HG02884 (cell line): Measurements from ENCODE around the gene PMCH.
"Not testable (repeated sequence)": the region's sequence is repeated elsewhere in the genome, so short reads cannot be mapped to it uniquely, and the experiment has no call there.

ENCODE experiments used
- ATAC-seq: cut with Tn5 transposase; IDR thresholded peaks from one replicate; pipeline ENCODE4 v1.9.1; 2021; ENCODE audit warnings: mild to moderate bottlenecking, moderate library complexity; ENCODE audit not compliant: unreplicated experiment

The PMCH gene, protein sequence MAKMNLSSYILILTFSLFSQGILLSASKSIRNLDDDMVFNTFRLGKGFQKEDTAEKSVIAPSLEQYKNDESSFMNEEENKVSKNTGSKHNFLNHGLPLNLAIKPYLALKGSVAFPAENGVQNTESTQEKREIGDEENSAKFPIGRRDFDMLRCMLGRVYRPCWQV

DNA sequence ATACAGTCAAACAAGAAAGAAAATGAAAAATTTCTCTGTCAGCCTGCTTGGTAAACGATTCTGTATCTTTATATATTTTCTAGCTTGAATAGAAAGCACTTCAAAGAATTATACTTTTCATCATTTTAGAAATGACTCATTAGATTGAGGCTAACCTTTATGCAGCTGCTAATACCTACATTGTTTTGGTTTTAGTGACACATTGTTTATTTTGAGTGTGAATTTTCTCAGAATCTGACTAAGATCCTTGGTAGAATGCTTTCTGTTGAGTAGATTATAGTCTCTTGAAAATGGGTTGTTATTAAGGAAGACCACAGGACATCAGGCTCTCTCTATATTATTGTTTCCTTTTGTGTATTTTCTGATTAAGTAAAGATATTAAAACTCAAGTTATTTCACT lies at the start of gene PMCH:
Gene PMCH (minus strand): TSS at position 45 of the 400 bp plus-strand sequence. CDS start 63 bp downstream, outside the sequence.
- peak; percentile 90 for ATAC-seq

DNA sequence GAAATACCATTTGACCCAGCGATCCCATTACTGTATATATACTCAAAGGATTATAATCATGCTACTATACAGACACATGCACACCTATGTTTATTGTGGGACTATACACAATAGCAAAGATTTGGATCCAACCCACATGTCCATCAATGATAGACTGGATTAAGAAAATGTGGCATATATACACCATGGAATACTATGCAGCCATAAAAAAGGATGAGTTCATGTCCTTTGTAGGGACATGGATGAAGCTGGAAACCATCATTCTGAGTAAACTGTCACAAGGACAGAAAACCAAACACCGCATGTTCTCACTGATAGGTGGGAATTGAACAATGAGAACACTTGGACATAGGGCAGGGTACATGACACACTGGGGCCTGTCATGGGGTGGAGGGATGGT lies 43.2 kb upstream of the PMCH start:
- not testable (repeated sequence) for ATAC-seq

DNA sequence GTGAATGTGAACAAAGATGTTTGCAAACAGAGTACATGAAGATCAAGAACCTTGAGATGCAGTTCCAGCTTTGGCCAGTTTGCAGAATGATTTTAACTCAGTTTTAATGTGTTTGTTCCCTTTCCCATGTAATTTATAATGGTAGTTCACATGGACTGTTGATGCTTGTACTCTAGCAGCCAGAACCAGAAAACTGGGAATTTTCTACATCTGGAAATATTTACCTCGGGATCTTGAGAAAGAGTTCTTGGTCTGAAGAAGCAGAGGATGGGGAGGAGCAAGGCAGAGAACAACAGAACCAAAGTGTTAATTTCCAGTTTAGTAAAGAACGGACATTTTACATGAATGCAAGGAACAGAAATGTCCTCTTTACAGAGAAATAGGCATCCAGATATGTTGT lies 37.0 kb upstream of the PMCH start:
- ATAC-seq = no peak

DNA sequence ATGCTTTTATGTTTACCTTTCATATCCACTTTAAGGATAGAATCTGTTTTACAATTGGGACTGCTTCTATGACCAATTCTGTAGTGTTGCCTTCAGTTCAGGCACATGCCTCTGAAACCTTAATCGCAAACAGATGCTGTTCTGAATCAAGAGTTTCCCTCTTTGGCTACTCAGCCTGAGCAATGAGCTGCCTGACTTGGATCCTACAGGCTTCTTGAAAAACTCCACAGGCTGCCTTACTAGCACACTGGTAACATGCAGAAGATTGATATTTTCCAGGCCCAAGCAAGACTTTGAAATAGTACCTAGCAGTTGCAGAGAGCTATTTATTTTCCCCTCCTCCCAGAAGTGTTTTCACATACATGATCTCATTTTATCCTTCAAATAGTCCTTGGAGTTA lies 34.8 kb upstream of the PMCH start:
- ATAC-seq = no peak

DNA sequence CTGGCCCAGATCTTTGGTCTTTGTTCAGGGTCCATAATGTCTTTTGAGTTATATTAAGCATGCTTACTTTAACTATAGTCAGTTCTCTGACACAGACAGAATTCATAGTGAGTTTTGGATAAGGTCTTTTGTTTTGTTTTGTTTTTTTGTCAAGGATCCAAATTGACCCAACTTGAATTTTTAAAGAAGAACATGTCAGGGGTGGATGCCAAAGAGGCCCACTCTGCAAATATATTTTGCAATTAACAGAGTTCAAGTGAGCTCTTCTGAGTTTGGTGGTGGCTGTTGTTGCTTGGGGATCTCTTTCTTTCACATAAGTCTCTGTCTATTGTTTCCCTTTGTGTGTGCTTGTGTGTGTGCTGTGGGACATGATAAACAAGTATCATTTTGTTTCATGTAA lies 34.4 kb upstream of the PMCH start:
- ATAC-seq = no peak

DNA sequence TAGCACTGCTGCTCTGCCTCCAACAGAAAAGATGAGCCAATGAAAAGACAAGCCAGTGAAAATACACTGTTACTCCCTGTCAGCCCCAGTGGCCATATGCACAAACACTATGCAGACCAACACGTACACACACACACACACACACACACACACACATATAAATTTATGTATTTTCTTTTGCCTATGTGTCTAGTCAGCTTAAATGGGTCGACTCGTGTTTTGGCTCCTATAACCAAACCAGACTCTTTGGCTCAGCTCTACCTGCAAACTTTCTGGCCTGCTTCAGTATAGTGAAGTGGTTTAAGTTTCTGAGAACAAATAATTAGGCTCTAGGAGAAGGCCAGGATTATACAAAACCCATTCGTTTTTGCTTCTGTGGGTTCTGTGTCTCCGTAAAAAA lies 30.3 kb upstream of the PMCH start:
- no peak for ATAC-seq

DNA sequence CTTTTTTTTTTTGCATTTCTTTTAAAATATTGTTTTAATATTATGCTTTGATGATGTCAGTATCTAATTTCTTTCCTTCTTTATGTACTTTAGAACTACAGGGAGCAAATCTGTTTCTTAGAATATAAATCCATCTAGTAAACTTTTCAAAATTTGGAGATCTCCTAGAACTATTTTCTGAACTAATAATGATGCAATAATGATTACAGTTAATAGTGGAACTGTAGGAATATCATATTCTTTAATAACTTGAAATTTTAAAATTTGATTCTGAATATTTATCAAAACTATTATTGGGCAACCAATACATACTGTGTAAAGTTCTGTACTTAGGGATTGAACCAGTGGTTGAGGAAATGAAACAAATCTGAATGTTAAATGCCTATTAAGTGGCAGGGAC lies 23.1 kb upstream of the PMCH start:
- no peak for ATAC-seq

DNA sequence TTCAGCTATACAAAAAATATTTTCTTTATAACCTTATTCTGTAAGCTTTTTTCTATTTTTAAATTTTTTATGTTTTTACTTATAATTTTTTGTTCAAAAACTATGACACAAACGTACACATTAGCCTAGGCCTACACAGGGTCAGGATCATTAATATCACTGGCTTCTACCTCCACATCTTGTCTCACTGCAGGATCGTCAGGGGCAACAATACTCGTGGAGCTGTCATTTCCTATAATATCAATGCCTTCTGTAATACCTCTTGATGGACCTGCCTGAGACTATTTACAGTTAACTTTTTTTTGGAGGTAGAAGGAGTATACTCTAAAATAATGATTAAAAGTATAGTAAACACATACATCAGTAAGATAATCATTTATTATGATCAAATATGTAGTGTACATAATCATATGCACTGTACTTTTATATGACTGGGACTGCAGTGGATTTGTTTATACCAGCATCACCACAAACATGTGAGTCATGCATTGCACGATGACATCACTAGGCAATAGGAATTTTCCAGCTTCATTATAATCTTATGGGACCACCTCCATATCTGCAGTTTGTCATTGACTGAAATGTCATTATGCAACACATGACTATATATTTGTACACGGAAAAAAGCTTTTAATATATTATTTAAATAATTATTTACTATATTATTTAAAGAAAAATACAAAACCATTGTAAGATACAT lies 18.5 kb upstream of the PMCH start:
- no peak for ATAC-seq

DNA sequence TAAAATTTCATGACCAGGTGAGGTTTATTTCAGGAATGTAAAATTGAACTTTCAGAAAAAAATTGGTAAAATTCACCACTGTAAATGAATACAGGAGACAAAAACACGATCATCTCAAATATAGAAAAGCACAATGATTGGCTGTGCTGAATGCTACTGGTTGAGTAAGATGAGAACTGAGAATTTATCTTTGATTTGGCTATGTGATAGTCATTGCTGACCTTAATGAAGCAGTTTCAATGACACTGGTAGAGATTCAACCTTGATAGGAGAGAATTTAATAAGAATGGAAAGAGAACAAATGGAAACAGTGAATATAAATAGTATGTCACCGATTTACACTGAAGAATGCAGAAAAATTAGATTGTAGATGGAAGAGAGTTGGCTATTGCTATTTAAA lies 6.4 kb upstream of the PMCH start:
- no peak for ATAC-seq

DNA sequence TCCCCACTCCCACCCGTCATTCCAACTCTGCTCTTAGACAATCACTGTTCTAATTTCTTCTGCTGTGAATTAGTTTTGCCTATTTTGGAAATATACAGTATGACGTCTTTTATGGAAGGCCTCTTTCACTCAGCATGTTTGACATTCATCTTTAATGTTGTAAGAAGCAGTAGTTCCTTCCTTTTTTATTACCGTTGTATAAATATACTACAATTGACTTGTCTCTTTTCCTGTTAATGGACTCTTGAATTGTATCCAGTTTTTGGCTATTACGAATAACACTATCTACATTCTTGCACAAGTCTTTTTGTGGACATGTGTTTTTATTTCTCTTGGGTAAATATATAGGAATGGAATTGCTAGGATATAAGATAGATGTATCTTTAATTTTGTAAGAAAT lies 4.9 kb upstream of the PMCH start:
- no peak for ATAC-seq

DNA sequence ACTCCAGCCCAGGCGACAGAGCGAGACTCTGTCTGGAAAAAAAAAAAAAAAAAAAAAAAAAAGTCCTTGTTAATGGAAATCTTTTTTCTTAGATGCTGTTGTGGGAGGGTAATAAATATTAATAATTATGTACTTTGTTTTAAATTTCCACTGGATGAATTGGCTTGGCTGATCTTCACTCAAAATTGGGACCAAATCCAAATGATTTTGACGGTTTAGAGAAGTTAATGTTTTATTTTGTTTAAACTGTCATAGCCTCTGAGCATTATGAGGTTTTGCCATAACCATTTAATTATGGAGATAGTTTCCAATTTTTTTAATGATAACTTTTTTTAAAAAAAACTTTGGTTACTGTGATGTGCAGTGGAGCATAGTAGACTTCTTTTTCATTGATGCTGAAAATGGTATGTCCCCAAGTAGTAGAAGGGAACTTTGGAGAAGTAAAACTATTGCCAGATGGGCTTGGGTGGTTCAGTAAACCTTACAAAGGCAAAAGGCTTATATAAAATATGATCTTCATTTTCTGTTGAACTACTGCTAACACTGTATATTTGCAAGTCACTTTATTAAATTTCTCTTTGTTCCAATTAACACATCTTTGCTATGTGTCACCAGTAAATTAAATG lies 3.9 kb upstream of the PMCH start:
- no peak for ATAC-seq

DNA sequence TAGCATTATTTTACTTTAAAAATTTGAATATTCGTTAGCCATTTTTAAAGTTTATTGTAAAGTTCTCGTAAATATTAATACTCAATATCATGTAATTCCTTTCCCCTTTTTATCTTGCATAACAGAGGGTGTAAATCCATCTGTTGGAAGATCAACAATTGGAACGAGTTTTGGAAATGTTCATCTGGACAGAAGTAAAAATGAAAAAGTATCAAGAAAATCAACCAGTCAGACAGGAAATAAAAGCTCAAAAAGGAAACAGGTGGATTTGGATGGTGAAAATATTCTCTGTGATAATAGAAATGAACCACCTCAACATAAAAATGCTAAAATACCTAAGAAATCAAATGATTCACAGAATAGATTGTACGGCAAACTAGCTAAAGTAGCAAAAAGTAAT lies 1.8 kb downstream of the PMCH start:
- ATAC-seq = no peak

DNA sequence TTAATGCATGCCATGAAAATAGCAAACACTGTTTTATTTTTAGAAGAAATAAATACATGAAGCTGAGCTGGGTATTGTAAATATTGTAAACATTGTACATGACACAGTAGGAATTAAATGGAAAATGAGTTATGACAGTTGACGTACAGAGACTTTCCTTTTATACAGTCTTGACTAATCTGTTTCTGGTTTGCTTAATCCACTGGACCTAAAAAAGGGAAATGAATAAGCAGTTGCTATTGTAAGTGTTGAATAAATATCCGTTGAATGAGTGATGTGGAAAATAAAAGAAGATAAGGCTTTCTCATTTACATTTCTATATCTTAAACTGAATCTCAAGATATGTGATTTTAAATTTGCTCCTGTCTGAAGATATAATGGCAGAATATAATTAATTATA lies 15.0 kb downstream of the PMCH start:
- ATAC-seq = no peak

DNA sequence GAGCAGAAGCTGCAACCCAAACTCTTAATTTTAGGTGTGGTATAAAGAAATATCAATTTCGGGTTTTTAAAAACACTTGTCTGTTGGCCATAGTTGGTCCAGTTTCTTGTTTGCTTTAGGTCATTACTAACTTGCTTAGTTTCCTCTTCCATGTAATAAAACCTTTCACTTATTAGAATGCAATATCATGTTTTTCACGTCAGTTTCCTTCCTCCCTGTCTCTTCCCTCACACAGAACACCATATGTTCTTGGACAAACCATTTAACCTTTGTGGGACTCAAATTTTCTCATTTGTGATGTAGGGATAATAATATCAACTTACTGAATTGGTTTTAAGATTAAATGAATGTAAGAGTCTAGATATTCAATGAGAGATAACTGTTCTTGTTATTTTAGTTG lies 22.9 kb downstream of the PMCH start:
- ATAC-seq = no peak

DNA sequence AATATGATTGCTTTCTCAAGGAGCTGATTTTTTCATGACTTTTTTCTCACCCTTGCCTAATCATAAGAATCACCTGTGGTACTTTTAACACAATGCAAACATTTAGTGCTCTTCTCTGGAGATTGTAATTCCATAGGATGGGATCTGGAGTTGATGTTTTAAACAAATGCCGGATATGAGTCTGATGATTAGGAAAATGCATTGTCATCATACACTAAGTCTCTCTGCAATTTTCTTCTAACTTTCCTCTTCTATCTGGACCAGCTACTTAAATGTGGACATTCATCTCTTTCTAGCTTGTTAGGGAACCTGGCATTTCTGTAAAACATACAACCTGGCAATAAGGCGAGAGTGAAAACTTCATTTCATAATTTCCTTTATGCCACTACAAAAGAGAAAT lies 23.5 kb downstream of the PMCH start:
- ATAC-seq = no peak

DNA sequence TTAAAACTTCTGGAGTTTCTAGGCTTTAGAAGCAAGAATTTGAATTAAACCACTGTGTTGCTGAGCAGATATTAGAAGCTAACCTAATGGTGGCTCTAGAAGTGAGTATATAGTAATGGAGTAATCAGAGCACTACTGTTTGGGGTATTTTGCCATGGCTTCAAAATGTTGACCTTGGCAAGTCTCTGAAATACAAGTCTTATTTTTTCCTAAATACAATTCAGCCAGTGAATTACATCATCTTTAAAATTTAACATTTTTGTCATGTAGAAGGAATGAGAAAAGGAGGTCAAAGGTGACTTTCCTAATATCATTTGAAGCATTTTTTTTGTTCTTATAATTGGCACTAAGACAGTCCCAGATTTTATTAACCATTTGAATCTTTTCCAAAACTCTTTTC lies 25.2 kb downstream of the PMCH start:
- ATAC-seq = no peak

DNA sequence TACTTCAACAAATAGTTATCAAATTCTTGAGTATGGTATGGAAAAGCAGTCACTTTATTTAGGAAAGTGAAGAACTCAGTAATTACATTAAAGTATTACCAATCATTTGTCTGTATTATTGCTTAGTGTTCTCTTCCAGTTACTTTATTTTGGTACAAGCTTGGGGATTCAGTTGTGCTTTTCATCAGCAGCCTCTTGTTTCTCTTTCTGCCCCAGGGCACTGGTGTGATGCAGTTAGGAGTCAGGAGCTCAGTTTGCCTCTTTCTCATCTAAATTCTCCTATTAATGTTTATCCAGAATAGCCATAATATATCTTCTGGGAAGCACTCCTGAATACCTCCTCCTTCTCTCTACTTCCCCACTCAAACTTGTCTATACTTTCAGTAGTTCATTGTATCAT lies 25.7 kb downstream of the PMCH start:
- no peak for ATAC-seq

DNA sequence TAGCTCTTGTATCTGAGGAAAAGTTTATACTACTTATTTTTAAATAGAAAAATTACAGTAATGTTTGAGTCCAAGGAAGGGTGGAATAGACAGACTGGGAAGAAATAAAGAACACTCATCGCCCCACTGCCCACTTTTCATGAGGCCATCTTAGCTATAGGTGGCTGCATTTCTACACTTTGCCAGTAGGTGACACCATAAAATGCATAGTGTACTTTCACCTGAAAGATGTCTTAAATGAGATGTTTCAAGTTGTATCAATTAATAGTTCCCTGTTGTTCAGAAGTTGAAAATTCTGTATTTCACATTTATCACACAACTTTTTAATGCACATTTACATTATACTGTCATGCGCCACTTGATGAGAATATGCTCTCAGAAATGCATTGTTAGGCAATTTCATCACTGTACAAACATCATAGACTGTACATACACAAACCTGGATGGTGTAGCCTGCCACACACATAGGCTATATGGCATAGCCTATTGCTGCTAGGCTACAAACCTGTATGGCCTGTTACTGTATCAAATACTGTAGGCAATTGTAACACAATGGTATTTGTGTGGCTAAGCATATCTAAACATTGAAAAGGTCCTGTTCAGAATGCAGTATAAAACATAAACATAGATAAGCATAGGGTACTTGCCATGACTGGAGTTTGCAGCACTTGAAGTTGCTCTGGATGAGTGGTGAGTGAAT lies 27.6 kb downstream of the PMCH start:
- no peak for ATAC-seq

DNA sequence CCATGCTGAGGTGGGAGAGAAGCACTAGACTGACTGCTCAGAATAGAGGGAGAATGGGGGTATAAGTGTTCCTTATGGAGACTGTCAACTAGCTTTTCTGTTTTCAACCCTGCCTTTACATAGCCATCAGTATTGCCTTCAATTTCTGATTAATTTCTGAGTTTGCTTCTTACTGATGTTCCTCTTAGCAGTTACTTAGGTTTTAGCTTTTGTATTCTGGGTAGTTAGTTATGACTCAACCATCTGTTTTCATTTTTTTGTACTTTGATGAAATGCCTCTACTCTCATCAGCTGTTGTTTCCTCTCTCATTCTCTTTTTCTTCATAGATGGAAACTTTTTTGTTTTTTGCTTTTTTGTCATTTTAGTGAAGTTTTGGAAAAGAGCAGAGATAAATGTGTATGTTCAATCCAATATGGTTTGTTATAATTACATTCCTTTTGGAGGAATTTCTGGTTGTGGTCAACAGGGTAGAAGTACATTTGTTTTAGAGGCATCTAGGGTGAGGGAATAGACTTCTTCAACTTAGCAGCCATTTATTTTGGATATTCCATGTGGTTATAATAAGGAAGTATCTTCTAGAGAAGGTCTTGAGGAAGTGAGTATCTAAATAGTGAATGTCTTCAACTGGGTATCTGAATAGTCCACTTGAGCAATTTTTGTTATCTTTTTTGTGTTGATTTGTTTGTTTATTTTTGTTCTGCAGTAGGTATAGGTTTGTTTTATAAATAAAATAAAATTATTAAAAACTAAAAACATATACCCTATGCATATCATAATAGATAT lies 29.6 kb downstream of the PMCH start:
- peak; percentile 78 for ATAC-seq

DNA sequence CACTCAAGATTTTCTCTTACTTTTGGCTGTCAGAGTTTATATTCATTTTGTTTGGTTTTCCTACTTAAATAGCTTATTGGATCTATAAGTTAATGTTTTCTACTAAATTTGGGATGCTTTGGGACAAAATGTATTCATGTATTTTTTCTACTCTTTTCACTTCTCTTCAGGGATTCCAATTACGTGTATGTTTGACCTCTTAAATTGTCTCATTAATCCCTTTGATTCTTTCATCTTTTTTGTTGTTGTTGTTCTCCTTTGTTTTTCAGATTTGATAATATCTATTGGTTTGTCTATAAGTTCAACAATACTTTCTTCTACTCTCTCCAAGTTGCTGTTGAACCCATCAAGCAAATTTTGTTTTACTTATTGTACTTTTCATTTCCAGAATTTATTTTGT lies 34.2 kb downstream of the PMCH start:
- ATAC-seq = no peak

DNA sequence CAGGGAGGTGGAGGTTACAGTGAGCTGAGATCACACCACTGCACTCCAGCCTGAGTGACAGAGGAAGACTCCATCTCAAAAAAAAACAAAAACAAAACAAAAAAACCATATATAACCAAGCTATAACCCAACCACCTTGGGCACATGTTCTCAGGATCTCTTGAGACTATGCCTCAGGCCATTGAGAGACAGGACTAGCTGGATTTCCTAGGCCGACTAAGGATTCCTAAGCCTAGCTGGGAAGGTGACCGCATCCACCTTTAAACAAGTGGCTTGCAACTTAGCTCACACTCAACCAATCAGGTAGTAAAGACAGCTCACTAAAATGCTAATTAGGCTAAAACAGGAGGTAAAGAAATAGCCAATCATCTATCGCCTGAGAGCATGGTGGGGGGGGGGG lies 42.4 kb downstream of the PMCH start:
- ATAC-seq = not testable (repeated sequence)
